Muscle layer of duodenum (tissue), 2 donors: ENCODE measurements around the gene EYA3.

Experiments
- H3K27ac ChIP-seq: one replicate; pipeline ENCODE4 v1.7.0; 2013; ENCODE audit warnings: mild to moderate bottlenecking, low read length
- H3K27me3 ChIP-seq: one replicate; pipeline ENCODE4 v1.7.0; 2013; ENCODE audit warnings: low read depth, mild to moderate bottlenecking, control low read depth, low read length
- H3K36me3 ChIP-seq, 2 donors: one replicate each; pipeline ENCODE4 v1.7.0; 2013; ENCODE audit warnings: low read length in 2 of 2, control low read depth in 1 of 2, mild to moderate bottlenecking in 1 of 2; ENCODE audit not compliant: insufficient read depth in 2 of 2, control insufficient read depth in 1 of 2
- H3K4me1 ChIP-seq, 2 donors: one replicate each; pipeline ENCODE4 v1.7.0; 2013; ENCODE audit warnings: low read length in 2 of 2, mild to moderate bottlenecking in 2 of 2, control low read depth in 1 of 2, moderate library complexity in 1 of 2; ENCODE audit not compliant: insufficient read depth in 2 of 2, control insufficient read depth in 1 of 2
- H3K4me3 ChIP-seq, 2 donors: one replicate each; pipeline ENCODE4 v1.7.0; 2013; ENCODE audit warnings: low read length in 2 of 2, low read depth in 1 of 2, mild to moderate bottlenecking in 1 of 2
- H3K9me3 ChIP-seq, 2 donors: one replicate each; pipeline ENCODE4 v1.7.0; 2013; ENCODE audit warnings: low read length in 2 of 2, control low read depth in 1 of 2, mild to moderate bottlenecking in 1 of 2; ENCODE audit not compliant: control insufficient read depth in 1 of 2
- donor health status: healthy.

The EYA3 gene

GRCh38 chr1:27979151-27979858 is 109.1 kb downstream of the EYA3 start:
- Histone ChIP-seq H3K9me3 (no peaks in the 10 kb centered on the region), H3K36me3 (peaks cover 10 to 19% of the 10 kb centered on the region in 2 donors), H3K4me3 (no peak overlapping the region), H3K27ac (no peak overlapping the region), H3K27me3 (no peaks in the 10 kb centered on the region), H3K4me1 (peaks cover 0 to 4% of the 10 kb centered on the region in 2 donors)

GRCh38 chr1:27974417-27974781 is 114.0 kb downstream of the EYA3 start:
- H3K27ac ChIP-seq, result no peak overlapping the region
- H3K9me3 ChIP-seq, result no peaks in the 10 kb centered on the region
- peaks cover 21 to 34% of the 10 kb centered on the region in 2 donors for H3K36me3 ChIP-seq

GRCh38 chr1:27973771-27974416 is 114.5 kb downstream of the EYA3 start:
- Histone ChIP-seq H3K27me3 (no peaks in the 10 kb centered on the region), H3K9me3 (no peaks in the 10 kb centered on the region), H3K4me1 (peaks cover 5 to 7% of the 10 kb centered on the region in 2 donors), H3K27ac (no peak overlapping the region), H3K4me3 (no peak overlapping the region), H3K36me3 (peaks cover 21 to 34% of the 10 kb centered on the region in 2 donors)

More at GRCh38 chr1:27974417-27974781, 114.0 kb downstream of the EYA3 start:
- Histone ChIP-seq H3K4me1 (peaks cover 5 to 7% of the 10 kb centered on the region in 2 donors), H3K27me3 (no peaks in the 10 kb centered on the region), H3K4me3 (no peak overlapping the region)

GRCh38 chr1:27972141-27972540 is 116.3 kb downstream of the EYA3 start:
- no peak overlapping the region for H3K27ac ChIP-seq

GRCh38 chr1:27971674-27972073 is 116.7 kb downstream of the EYA3 start:
- H3K36me3 ChIP-seq, result peaks cover 16 to 35% of the 10 kb centered on the region in 2 donors
- H3K4me1 ChIP-seq, result peaks cover 5 to 7% of the 10 kb centered on the region in 2 donors
- H3K27me3 ChIP-seq, result no peaks in the 10 kb centered on the region
- no peaks in the 10 kb centered on the region for H3K9me3 ChIP-seq
- H3K27ac ChIP-seq, result no peak overlapping the region
- no peak overlapping the region for H3K4me3 ChIP-seq

More at GRCh38 chr1:27972141-27972540, 116.3 kb downstream of the EYA3 start:
- Histone ChIP-seq H3K4me3 (no peak overlapping the region), H3K36me3 (peaks cover 19 to 34% of the 10 kb centered on the region in 2 donors), H3K27me3 (no peaks in the 10 kb centered on the region), H3K4me1 (peaks cover 5 to 7% of the 10 kb centered on the region in 2 donors), H3K9me3 (no peaks in the 10 kb centered on the region)

GRCh38 chr1:27970401-27970800 is 118.0 kb downstream of the EYA3 start:
- peaks cover 16 to 47% of the 10 kb centered on the region in 2 donors for H3K36me3 ChIP-seq
- peaks cover 5 to 7% of the 10 kb centered on the region in 2 donors for H3K4me1 ChIP-seq
- H3K4me3 ChIP-seq, result no peak overlapping the region
- peak overlapping the region; percentile 4 for H3K27ac ChIP-seq
- no peaks in the 10 kb centered on the region for H3K9me3 ChIP-seq
- H3K27me3 ChIP-seq, result no peaks in the 10 kb centered on the region

- H3K36me3 ChIP-seq, result peaks cover 9 to 56% of the 10 kb centered on the region in 2 donors
- H3K9me3 ChIP-seq, result no peaks in the 10 kb centered on the region
- H3K27ac ChIP-seq, result no peak overlapping the region
- no peak overlapping the region for H3K4me3 ChIP-seq
- peaks cover 5 to 7% of the 10 kb centered on the region in 2 donors for H3K4me1 ChIP-seq
- H3K27me3 ChIP-seq, result no peaks in the 10 kb centered on the region
These were observed 119.7 kb downstream of the EYA3 start for GRCh38 chr1:27968692-27969091.

GRCh38 chr1:27967884-27968466 is 120.4 kb downstream of the EYA3 start:
- no peaks in the 10 kb centered on the region for H3K9me3 ChIP-seq
- H3K4me1 ChIP-seq, result peaks cover 5 to 7% of the 10 kb centered on the region in 2 donors
- H3K27me3 ChIP-seq, result no peaks in the 10 kb centered on the region
- peaks cover 8 to 53% of the 10 kb centered on the region in 2 donors for H3K36me3 ChIP-seq
- H3K27ac ChIP-seq, result no peak overlapping the region
- H3K4me3 ChIP-seq, result no peak overlapping the region

- Histone ChIP-seq H3K27me3 (no peaks in the 10 kb centered on the region), H3K9me3 (no peaks in the 10 kb centered on the region), H3K36me3 (peaks cover 3 to 51% of the 10 kb centered on the region in 2 donors), H3K27ac (no peak overlapping the region), H3K4me1 (peaks cover 5 to 7% of the 10 kb centered on the region in 2 donors), H3K4me3 (no peak overlapping the region)
These were observed 121.1 kb downstream of the EYA3 start for GRCh38 chr1:27967106-27967883.

- Histone ChIP-seq H3K27ac (no peak overlapping the region), H3K27me3 (no peaks in the 10 kb centered on the region), H3K9me3 (no peaks in the 10 kb centered on the region), H3K36me3 (peaks cover 3 to 51% of the 10 kb centered on the region in 2 donors), H3K4me1 (peaks cover 2 to 4% of the 10 kb centered on the region in 2 donors), H3K4me3 (no peak overlapping the region)
These were observed 121.9 kb downstream of the EYA3 start for GRCh38 chr1:27966402-27967105.
